Gastroesophageal sphincter (tissue), 4 donors: ENCODE data around the gene MAN1A1. TPM values are rescaled to one million over a fixed set of nuclear protein-coding genes. Genes with fewer than 3 reads are reported as not detected.
A peak's percentile ranks its signal among the peaks of the same experiment; 100 is the strongest.

ENCODE experiments used
- ATAC-seq: fragments of 150-250 bp; one replicate; pipeline ENCODE4 v1.9.1; 2016; ENCODE audit warnings: mild to moderate bottlenecking, moderate library complexity
- H3K27ac ChIP-seq, 4 donors: fragments of 200-600 bp; sonication (generic) in 3 of 4; 1 replicate in 3 of 4; 2 replicates in 1 of 4; pipeline ENCODE4 v1.5.1; 2016 to 2019
- H3K27me3 ChIP-seq: fragments of 200-600 bp; sonication (generic); one replicate; pipeline ENCODE4 v1.5.1; 2019
- H3K36me3 ChIP-seq, 2 donors: fragments of 200-600 bp; sonication (generic); one replicate each; pipeline ENCODE4 v1.5.1; 2019; ENCODE audit warnings: control low read depth in 1 of 2
- H3K4me1 ChIP-seq, 3 donors: fragments of 200-600 bp; sonication (generic); 1 replicate in 2 of 3; 2 replicates in 1 of 3; pipeline ENCODE4 v1.5.1; 2016 to 2019; ENCODE audit warnings: control low read depth in 2 of 3
- H3K4me3 ChIP-seq, 2 donors: fragments of 200-600 bp; sonication (generic); one replicate each; pipeline ENCODE4 v1.5.1; 2019; ENCODE audit warnings: mild to moderate bottlenecking in 1 of 2, moderate library complexity in 1 of 2
- H3K9me3 ChIP-seq, 3 donors: fragments of 200-600 bp; sonication (generic); one replicate each; pipeline ENCODE4 v1.5.1; 2017 to 2019; ENCODE audit warnings: control low read depth in 2 of 3
- EP300 ChIP-seq: sonication (generic); formaldehyde crosslinking; IDR thresholded peaks from one replicate; pipeline ENCODE4 v1.6.1; 2017; ENCODE audit warnings: antibody characterized with exemption, mild to moderate bottlenecking
- POLR2A ChIP-seq, 2 donors: fragments of 450-650 bp; IDR thresholded peaks; one replicate each; pipeline ENCODE4 v1.6.1; 2017; ENCODE audit warnings: antibody characterized with exemption in 2 of 2, mild to moderate bottlenecking in 2 of 2, moderate library complexity in 1 of 2
- POLR2AphosphoS5 ChIP-seq: sonication (generic); formaldehyde crosslinking; IDR thresholded peaks from one replicate; pipeline ENCODE4 v1.6.1; 2017; ENCODE audit warnings: antibody characterized with exemption
- WGBS, 2 donors: methylation state at CpG; one replicate each; pipeline ENCODE4 v1.1.5; 2018; ENCODE audit warnings: low coverage in 1 of 2; 5-methylcytosine and 5-hydroxymethylcytosine counted together
- total RNA-seq, 4 donors: library from RNA; depleted of rRNA; stranded (reverse); fragments of >200 nt; gene quantifications; one replicate each; pipeline ENCODE4 v1.1.0, GENCODE V29; 2016
- TF ChIP-seq, protein P1 (sequence below), 4 experiments: fragments of 200-600 bp in 2 of 4; fragments of 450-650 bp in 2 of 4; sonication (generic) in 1 of 4; IDR thresholded peaks; one replicate each; pipeline ENCODE4 v1.5.1; 2017 to 2019; ENCODE audit warnings: antibody characterized with exemption in 4 of 4, mild to moderate bottlenecking in 2 of 4, moderate library complexity in 2 of 4

Gene MAN1A1
- total RNA-seq, 4 donors from 2014 or later: 73.3 to 177 (median 110) TPM

DNA sequence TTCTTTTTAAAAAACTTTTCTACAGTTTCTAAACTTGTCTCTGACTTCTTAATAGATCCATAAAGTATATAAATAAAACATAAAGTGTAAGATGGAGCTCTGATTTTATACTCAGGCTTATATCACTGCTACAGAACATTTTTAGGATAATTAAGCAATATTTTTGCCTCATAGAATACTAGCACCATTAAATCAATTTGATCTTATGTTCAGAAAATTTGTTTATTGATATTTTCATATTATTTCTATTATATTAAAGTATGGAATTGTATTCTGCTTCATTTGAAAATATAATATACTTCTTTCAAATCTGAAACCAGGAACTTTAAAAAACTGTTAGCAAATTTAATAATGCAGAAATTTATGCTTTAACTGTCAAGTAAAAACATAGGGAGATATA, 106.5 kb downstream of the MAN1A1 start:
- peaks cover 0 to 20% of the 10 kb centered on the region in 2 donors for H3K36me3 ChIP-seq
- H3K9me3 ChIP-seq: no peaks in the 10 kb centered on the region
- no peak overlapping the region for H3K4me3 ChIP-seq
- ATAC-seq: no peak
- no peaks in the 10 kb centered on the region for H3K27me3 ChIP-seq
- TF ChIP-seq POLR2A (IDR thresholded peaks at IDR 0.05) (no peak), EP300 (no peak), POLR2AphosphoS5 (no peak)
- TF ChIP-seq, protein P1, sequence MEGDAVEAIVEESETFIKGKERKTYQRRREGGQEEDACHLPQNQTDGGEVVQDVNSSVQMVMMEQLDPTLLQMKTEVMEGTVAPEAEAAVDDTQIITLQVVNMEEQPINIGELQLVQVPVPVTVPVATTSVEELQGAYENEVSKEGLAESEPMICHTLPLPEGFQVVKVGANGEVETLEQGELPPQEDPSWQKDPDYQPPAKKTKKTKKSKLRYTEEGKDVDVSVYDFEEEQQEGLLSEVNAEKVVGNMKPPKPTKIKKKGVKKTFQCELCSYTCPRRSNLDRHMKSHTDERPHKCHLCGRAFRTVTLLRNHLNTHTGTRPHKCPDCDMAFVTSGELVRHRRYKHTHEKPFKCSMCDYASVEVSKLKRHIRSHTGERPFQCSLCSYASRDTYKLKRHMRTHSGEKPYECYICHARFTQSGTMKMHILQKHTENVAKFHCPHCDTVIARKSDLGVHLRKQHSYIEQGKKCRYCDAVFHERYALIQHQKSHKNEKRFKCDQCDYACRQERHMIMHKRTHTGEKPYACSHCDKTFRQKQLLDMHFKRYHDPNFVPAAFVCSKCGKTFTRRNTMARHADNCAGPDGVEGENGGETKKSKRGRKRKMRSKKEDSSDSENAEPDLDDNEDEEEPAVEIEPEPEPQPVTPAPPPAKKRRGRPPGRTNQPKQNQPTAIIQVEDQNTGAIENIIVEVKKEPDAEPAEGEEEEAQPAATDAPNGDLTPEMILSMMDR (IDR thresholded peaks at IDR 0.05): no peak
- H3K4me1 ChIP-seq: peaks cover 9 to 22% (median 10%) of the 10 kb centered on the region in 3 donors
- H3K27ac ChIP-seq: no peak overlapping the region

DNA sequence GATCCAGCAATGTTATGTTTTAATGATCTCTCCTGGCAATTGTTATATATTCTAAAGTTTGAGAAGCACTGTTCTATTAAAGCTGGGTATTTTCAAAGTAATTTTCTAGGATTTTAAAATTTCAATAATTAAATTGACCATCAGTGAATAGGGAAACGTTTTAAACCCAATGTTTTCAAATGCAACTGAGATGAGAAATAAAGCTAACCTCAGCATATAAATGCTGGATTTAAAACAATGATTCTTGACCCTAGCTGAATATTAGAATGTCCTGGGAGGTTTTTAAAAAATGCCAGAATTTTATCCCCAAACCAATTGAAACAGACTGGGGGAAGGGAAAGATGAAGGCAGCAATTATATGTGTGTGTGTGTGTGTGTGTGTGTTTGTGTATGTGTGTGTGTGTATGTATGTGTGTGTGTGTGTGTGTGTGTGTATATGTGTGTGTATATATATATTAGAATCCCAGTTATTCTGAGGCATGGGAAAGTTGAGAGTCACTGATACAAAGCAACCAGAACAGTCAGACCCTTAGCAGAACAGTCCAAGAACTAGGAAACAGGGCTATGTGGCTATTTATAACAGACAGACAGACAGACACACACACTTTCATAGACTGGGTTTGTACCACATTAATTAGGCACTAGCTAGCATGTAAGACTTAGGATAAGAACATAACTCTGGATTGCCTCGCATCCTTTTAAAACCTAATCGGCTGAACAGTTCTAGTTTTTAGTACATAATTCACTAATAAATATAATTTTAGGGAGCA, 107.8 kb downstream of the MAN1A1 start:
- peaks cover 0 to 10% of the 10 kb centered on the region in 2 donors for H3K36me3 ChIP-seq
- H3K27ac ChIP-seq: peak overlapping the region in 2 of 4 donors; percentile 6 to 49
- H3K9me3 ChIP-seq: no peaks in the 10 kb centered on the region
- WGBS, 2 donors: 71 to 89% methylated on average over 3 of the region's 3 CpGs
- no peak overlapping the region for H3K4me3 ChIP-seq
- no peaks in the 10 kb centered on the region for H3K27me3 ChIP-seq
- TF ChIP-seq POLR2A (IDR thresholded peaks at IDR 0.05) (no peak), EP300 (no peak), POLR2AphosphoS5 (no peak)
- TF ChIP-seq, protein P1 (IDR thresholded peaks at IDR 0.05): no peak
- peaks cover 9 to 22% (median 10%) of the 10 kb centered on the region in 3 donors for H3K4me1 ChIP-seq
- ATAC-seq: no peak

DNA sequence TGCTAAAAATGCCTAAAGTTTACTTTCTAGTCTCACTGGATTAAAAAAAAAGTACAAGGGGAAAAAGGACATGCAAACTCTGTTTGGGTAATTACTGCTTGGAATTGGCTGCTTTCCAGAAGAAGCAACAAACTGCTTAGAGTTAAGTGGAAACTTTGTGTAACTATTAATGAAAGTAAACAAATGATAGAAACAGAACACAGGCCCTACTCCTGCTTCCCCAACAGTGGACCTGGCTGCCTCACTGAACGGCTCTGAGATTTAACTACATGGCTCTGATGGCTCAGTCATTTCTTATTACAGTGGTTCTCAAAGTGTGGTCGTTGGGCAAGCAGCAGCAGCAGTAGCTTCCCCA, 108.5 kb downstream of the MAN1A1 start:
- Histone ChIP-seq H3K27ac (peak overlapping the region in 2 of 4 donors; percentile 6 to 49), H3K4me3 (no peak overlapping the region), H3K9me3 (peaks cover 0 to 4% (median 0%) of the 10 kb centered on the region in 3 donors), H3K4me1 (peaks cover 9 to 22% (median 10%) of the 10 kb centered on the region in 3 donors), H3K36me3 (peaks cover 0 to 10% of the 10 kb centered on the region in 2 donors), H3K27me3 (no peaks in the 10 kb centered on the region)
- no peak for ATAC-seq
- WGBS, 2 donors: 3 to 8% methylated on average over 2 of the region's 2 CpGs
- TF ChIP-seq POLR2AphosphoS5 (no peak), EP300 (no peak), POLR2A (IDR thresholded peaks at IDR 0.05) (no peak)
- TF ChIP-seq, protein P1 (IDR thresholded peaks at IDR 0.05): no peak

DNA sequence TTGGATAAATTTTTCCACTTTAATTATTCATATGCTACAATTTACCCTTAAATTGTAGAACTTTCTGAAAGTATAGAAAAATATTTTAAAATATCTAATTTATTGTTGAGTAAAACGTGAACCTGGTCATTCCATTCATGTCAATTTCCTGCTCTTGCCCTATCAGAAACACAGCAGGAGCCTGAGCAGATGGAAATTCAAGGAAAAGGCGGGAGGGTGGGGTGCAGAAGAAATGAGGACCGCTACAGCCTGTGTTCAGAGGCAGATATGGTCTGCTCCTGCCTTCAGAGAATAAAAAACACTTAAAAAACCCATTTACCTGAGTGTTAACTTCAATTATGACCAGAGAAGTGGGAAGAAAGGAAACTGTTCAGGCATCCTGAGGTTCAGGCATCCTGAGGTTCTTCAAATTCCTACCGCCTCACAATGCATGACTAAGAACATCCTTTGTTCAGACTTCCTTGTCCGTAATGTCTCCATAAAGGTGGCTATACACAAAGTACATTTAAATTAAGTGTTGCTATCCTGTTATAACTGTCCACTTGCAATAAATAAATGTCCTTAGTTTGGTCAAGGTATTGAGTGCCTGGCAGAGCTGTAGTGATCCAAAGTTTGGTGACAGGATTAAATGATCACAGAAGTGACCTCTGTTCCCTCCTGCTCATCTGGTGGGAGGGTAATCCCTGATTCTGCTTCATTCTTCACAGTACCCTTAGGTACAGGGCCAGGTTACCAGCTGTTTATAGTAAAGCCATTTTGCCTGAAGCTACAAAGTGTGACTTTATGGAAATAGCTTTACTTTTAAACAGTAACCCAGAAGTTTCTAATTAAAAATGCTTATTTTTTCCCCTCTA, 109.1 kb downstream of the MAN1A1 start:
- ATAC-seq: no peak
- H3K4me3 ChIP-seq: no peak overlapping the region
- H3K36me3 ChIP-seq: peaks cover 0 to 15% of the 10 kb centered on the region in 2 donors
- H3K27ac ChIP-seq: peak overlapping the region in 1 of 4 donors; percentile 6
- WGBS, 2 donors: 90 to 96% methylated on average over 5 of the region's 5 CpGs
- peaks cover 0 to 9% (median 0%) of the 10 kb centered on the region in 3 donors for H3K9me3 ChIP-seq
- H3K27me3 ChIP-seq: no peaks in the 10 kb centered on the region
- TF ChIP-seq EP300: no peak
- no peak for TF ChIP-seq POLR2A (IDR thresholded peaks at IDR 0.05)
- TF ChIP-seq POLR2AphosphoS5: no peak
- TF ChIP-seq, protein P1 (IDR thresholded peaks at IDR 0.05): no peak
- H3K4me1 ChIP-seq: peaks cover 9 to 20% (median 10%) of the 10 kb centered on the region in 3 donors
